Testis (tissue), 2 donors: ENCODE measurements around the gene PXDN.

Source experiments
- POLR2A ChIP-seq: fragments of 450-650 bp; IDR thresholded peaks from one replicate; pipeline ENCODE4 v1.6.1; 2017; ENCODE audit warnings: antibody characterized with exemption, mild to moderate bottlenecking, moderate library complexity
- TF ChIP-seq, protein P1 (sequence below), 3 experiments: fragments of 450-650 bp in 2 of 3; fragments of 200-600 bp in 1 of 3; sonication (generic) in 1 of 3; IDR thresholded peaks; one replicate each; pipeline ENCODE4 v1.5.1; 2016 to 2019; ENCODE audit warnings: antibody characterized with exemption in 3 of 3, mild to moderate bottlenecking in 2 of 3, moderate library complexity in 1 of 3

- TF ChIP-seq, protein P1, sequence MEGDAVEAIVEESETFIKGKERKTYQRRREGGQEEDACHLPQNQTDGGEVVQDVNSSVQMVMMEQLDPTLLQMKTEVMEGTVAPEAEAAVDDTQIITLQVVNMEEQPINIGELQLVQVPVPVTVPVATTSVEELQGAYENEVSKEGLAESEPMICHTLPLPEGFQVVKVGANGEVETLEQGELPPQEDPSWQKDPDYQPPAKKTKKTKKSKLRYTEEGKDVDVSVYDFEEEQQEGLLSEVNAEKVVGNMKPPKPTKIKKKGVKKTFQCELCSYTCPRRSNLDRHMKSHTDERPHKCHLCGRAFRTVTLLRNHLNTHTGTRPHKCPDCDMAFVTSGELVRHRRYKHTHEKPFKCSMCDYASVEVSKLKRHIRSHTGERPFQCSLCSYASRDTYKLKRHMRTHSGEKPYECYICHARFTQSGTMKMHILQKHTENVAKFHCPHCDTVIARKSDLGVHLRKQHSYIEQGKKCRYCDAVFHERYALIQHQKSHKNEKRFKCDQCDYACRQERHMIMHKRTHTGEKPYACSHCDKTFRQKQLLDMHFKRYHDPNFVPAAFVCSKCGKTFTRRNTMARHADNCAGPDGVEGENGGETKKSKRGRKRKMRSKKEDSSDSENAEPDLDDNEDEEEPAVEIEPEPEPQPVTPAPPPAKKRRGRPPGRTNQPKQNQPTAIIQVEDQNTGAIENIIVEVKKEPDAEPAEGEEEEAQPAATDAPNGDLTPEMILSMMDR (IDR thresholded peaks at IDR 0.05), result no peak
- no peak for TF ChIP-seq POLR2A
Measured at GRCh38 chr2:1714291-1715064, 29.8 kb downstream of the PXDN start.
